A673 (cell line): ENCODE measurements around the gene DACH2. TPM values are rescaled to one million over a fixed set of nuclear protein-coding genes. Genes with fewer than 3 reads are reported as not detected.

ENCODE experiments used
- BruUV-seq: library from RNA; stranded (reverse); fragments of 400-500 nt; replicated peaks from 2 replicates; lab custom pipeline; 2021; lab: Mats Ljungman, UMichigan
- CTCF ChIA-PET: fragments of 300-600 bp; sonication (Branson Sonifier 250); formaldehyde crosslinking; loops from one replicate; lab custom pipeline; 2022; ENCODE audit warnings: antibody characterized with exemption; lab: Charles Lee
- POLR2A ChIA-PET: fragments of 300-600 bp; sonication (Branson Sonifier 250); formaldehyde crosslinking; loops from one replicate; lab custom pipeline; 2022; ENCODE audit warnings: antibody characterized with exemption; ENCODE audit not compliant: low non-redundant PET; lab: Charles Lee
- DNase-seq: peaks from one replicate; pipeline ENCODE4 v3.0.0-alpha.2; 2015; ENCODE audit warnings: low spot score
- H3K27ac ChIP-seq: fragments of 200-600 bp; sonication (generic); 2 replicates; pipeline ENCODE4 v1.5.1; 2016; ENCODE audit warnings: mixed run types, low read depth, mild to moderate bottlenecking, mixed read lengths, antibody characterized with exemption, low read length; ENCODE audit not compliant: poor library complexity, severe bottlenecking
- H3K27me3 ChIP-seq: fragments of 200-600 bp; sonication (generic); replicated peaks from 2 replicates; pipeline ENCODE4 v1.6.1; 2017; ENCODE audit warnings: mixed run types, low read depth, mild to moderate bottlenecking, mixed read lengths, antibody characterized with exemption, low read length; ENCODE audit not compliant: insufficient read depth, poor library complexity
- H3K36me3 ChIP-seq: fragments of 200-600 bp; sonication (generic); 2 replicates; pipeline ENCODE4 v1.6.1; 2016; ENCODE audit warnings: mixed run types, mild to moderate bottlenecking, mixed read lengths, antibody characterized with exemption, low read length; ENCODE audit not compliant: insufficient read depth, poor library complexity, severe bottlenecking
- H3K4me1 ChIP-seq: fragments of 200-600 bp; sonication (generic); 2 replicates; pipeline ENCODE4 v1.6.1; 2017; ENCODE audit warnings: mixed run types, mild to moderate bottlenecking, mixed read lengths, antibody characterized with exemption, low read length; ENCODE audit not compliant: insufficient read depth, poor library complexity, severe bottlenecking
- H3K4me3 ChIP-seq: fragments of 200-600 bp; sonication (generic); 2 replicates; pipeline ENCODE4 v1.5.1; 2016; ENCODE audit warnings: low read depth, mixed run types, mild to moderate bottlenecking, mixed read lengths, low read length; ENCODE audit not compliant: poor library complexity, severe bottlenecking
- H3K9me3 ChIP-seq: fragments of 200-600 bp; sonication (generic); 2 replicates; pipeline ENCODE4 v1.6.1; 2016; ENCODE audit warnings: mixed run types, low read depth, mild to moderate bottlenecking, mixed read lengths, antibody characterized with exemption, low read length; ENCODE audit not compliant: poor library complexity, severe bottlenecking
- CTCF ChIP-seq: fragments of 300-800, 200-600 bp; sonication (generic); conservative IDR thresholded peaks from 2 replicates; pipeline ENCODE4 v1.5.1; 2017; ENCODE audit warnings: low read depth, mild to moderate bottlenecking, antibody characterized with exemption, low read length, moderate library complexity, mixed read lengths
- EZH2 ChIP-seq: fragments of 200-600 bp; sonication (generic); IDR thresholded peaks from 2 replicates; pipeline ENCODE4 v1.6.1; 2017; ENCODE audit warnings: borderline replicate concordance, low read depth, mild to moderate bottlenecking, mixed read lengths, antibody characterized with exemption, low read length; ENCODE audit not compliant: poor library complexity, severe bottlenecking
- intact Hi-C: fragments of 100-400 bp; cut with micrococcal nuclease; formaldehyde crosslinking; loops from one replicate; pipeline ENCODE4 v1.10.0; 2022; ENCODE audit not compliant: unreplicated experiment
- total RNA-seq: library from RNA; stranded (reverse); gene quantifications from 2 replicates; pipeline ENCODE4 v1.2.3, GENCODE V29; 2021

DACH2 gene
- total RNA-seq, 1 experiment from 2014 or later, result not detected

GRCh38 chrX:86379209-86379608 is 231.0 kb downstream of the DACH2 start:
- no peaks in the 10 kb centered on the region for H3K27me3 ChIP-seq
- no peak for DNase-seq
- H3K9me3 ChIP-seq, result no peaks in the 10 kb centered on the region
- BruUV-seq, result no TSS peak
- POLR2A ChIA-PET, result no interaction called here
- no peaks in the 10 kb centered on the region for H3K4me1 ChIP-seq
- TF ChIP-seq CTCF (no peak), EZH2 (no peak)
- intact Hi-C loops, result no loop called here
- CTCF ChIA-PET, result no interaction called here
- no peak overlapping the region for H3K27ac ChIP-seq
- H3K36me3 ChIP-seq, result no peaks in the 10 kb centered on the region
- no peak overlapping the region for H3K4me3 ChIP-seq

DNA sequence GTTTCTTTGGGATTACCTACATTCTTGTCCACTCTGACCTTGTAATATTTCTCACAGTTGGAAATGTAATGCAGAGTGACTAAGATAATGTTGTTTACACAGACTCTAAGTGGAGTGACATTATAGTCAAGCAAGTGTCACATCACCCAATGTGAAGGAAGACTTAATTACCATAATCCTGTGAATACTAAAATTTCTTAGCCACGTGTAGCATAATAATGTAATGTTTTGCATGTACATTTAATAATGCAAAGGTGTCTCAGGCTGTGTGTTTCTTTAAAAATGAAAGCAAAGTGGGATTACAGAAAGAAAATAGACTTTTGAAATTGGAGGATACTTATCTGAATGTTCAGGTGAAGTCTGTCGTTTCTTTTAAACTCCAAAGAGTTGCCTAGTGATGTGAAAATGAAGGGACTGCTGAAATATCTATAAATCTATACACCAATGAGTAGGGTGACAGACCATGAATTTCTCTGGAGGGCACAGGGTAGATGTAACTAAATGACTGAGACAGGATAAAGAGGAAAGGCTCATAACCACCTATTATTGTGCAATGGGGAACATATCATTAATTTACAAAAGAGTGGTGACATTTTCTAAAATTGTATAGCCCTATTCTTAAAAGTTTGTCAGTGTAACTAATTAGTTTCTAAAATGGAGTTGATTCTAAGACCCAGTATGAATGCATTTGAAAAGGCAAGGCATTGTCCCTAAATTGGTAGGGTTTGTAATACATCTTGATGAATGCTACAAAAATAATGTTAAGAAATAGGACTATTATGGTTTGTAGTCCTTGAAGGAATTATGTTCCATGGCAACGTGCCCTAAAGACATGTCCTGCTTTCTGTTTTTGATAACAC is 235.7 kb downstream of the DACH2 start:
- Histone ChIP-seq H3K9me3 (no peaks in the 10 kb centered on the region), H3K27me3 (no peaks in the 10 kb centered on the region), H3K27ac (no peak overlapping the region), H3K4me1 (no peaks in the 10 kb centered on the region), H3K4me3 (no peak overlapping the region), H3K36me3 (no peaks in the 10 kb centered on the region)
- intact Hi-C loops, result no loop called here
- no TSS peak for BruUV-seq
- POLR2A ChIA-PET, result no interaction called here
- CTCF ChIA-PET, result no interaction called here
- TF ChIP-seq CTCF (no peak), EZH2 (no peak)
- DNase-seq, result no peak

GRCh38 chrX:86407371-86407770 is 259.1 kb downstream of the DACH2 start:
- no peak for DNase-seq
- TF ChIP-seq EZH2 (no peak), CTCF (no peak)
- no peaks in the 10 kb centered on the region for H3K9me3 ChIP-seq
- no peaks in the 10 kb centered on the region for H3K4me1 ChIP-seq
- no peak overlapping the region for H3K4me3 ChIP-seq
- ChIA-PET CTCF (no interaction called here), POLR2A (no interaction called here)
- no TSS peak for BruUV-seq
- no peaks in the 10 kb centered on the region for H3K36me3 ChIP-seq
- H3K27ac ChIP-seq, result no peak overlapping the region
- intact Hi-C loops, result no loop called here
- H3K27me3 ChIP-seq, result no peaks in the 10 kb centered on the region
